ENCODE measurements around the gene LENG8.

LENG8 gene

GRCh38 chr19:54456423-54457373, 7.7 kb downstream of the LENG8 start:
- no peak overlapping the region for H2BK120ac ChIP-seq (ENCODE audit: low read depth, low read length)
- H3K79me1 ChIP-seq (ENCODE audit: low read depth, low read length): peaks cover 31% of the 10 kb centered on the region
- no peak overlapping the region for H3K27ac ChIP-seq (replicated peaks; ENCODE audit: low read length)
- H3K14ac ChIP-seq (ENCODE audit: low read length): no peak overlapping the region
- WGBS, 2 donors (ENCODE audit: extremely low coverage in 2 of 2, insufficient read length in 2 of 2, insufficient replicate concordance in 1 of 2): no CpG with 5 or more reads among the region's 51 CpGs
- no peak overlapping the region for H4K91ac ChIP-seq (ENCODE audit: low read depth, low read length, poor library complexity)
- peak overlapping the region; percentile 95 for H3K23ac ChIP-seq (ENCODE audit: low read depth, low read length, poor library complexity)
- no peak overlapping the region for H2AK5ac ChIP-seq (ENCODE audit: low read depth, low read length)
- H4K8ac ChIP-seq (ENCODE audit: low read depth, low read length): no peak overlapping the region
- no peak overlapping the region for H3K4ac ChIP-seq (ENCODE audit: low read length)
- H3K4me1 ChIP-seq (ENCODE audit: control insufficient read depth in 2 of 2, insufficient read depth in 1 of 2, low read depth in 1 of 2, low read length in 2 of 2): no peaks in the 10 kb centered on the region
- peak overlapping the region; percentile 39 for H2BK5ac ChIP-seq (ENCODE audit: low read length)
- peaks cover 85 to 96% of the 10 kb centered on the region in 2 donors for H3K36me3 ChIP-seq (replicated peaks in 1 of 2; ENCODE audit: control insufficient read depth in 2 of 2, insufficient read depth in 2 of 2, low read length in 2 of 2)
- H3K9me3 ChIP-seq (replicated peaks in 1 of 2; ENCODE audit: control insufficient read depth in 2 of 2, insufficient read depth in 1 of 2, low read depth in 1 of 2, low read length in 2 of 2): no peaks in the 10 kb centered on the region
- no peak overlapping the region for H3K4me3 ChIP-seq (ENCODE audit: low read length in 2 of 2)
- no peak overlapping the region for H2BK15ac ChIP-seq (ENCODE audit: low read length)
- no peak overlapping the region for H3K9ac ChIP-seq (ENCODE audit: low read depth, low read length, poor library complexity)
- no peak overlapping the region for H3K4me2 ChIP-seq (ENCODE audit: insufficient read depth, low read length, poor library complexity, severe bottlenecking)
- H3K27me3 ChIP-seq (ENCODE audit: control insufficient read depth in 3 of 3, insufficient read depth in 3 of 3, low read depth in 1 of 3, low read length in 3 of 3): no peaks in the 10 kb centered on the region
- DNase-seq (ENCODE audit: low spot score): no peak
- H2AFZ ChIP-seq (ENCODE audit: low read length): no peak overlapping the region
- peak overlapping the region; percentile 41 for H2BK12ac ChIP-seq (ENCODE audit: low read length)
- H3K18ac ChIP-seq (ENCODE audit: low read length): no peak overlapping the region

DNA sequence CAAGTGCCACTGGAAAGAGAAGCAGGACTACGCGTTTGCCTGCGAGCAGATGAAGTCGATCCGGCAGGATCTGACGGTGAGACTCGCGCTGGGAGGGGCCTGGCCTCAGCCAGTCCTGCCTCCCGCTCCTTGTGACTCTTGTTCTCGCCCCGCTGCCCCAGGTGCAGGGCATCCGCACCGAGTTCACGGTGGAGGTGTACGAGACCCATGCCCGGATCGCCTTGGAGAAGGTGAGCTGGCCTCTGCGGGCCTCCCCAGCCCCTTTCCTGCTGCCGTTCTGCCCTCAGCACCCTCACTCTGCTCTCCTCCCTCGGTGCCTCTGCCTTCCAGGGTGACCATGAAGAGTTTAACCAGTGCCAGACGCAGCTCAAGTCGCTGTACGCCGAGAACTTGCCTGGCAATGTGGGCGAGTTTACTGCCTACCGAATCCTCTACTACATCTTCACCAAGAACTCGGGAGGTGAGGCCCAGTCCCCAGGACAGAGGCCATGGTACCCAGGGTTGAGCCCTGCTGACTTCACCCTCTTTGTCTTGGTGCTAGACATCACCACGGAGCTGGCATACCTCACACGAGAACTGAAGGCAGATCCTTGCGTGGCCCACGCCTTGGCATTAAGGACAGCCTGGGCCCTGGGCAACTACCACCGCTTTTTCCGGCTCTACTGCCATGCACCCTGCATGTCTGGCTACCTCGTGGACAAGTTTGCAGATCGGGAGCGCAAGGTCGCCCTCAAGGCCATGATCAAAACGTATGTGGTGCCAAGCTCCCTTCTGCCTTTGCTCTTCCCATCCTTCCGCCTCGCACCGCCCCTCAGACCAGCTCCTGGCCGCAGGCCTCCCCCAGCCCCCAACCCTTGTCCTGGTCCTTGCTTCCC, 9.0 kb downstream of the LENG8 start:
- Histone ChIP-seq H3K9ac (ENCODE audit: low read depth, low read length, poor library complexity) (no peak overlapping the region), H3K4ac (ENCODE audit: low read length) (no peak overlapping the region), H3K23ac (ENCODE audit: low read depth, low read length, poor library complexity) (no peak overlapping the region), H3K9me3 (replicated peaks in 1 of 2; ENCODE audit: control insufficient read depth in 2 of 2, insufficient read depth in 1 of 2, low read depth in 1 of 2, low read length in 2 of 2) (no peaks in the 10 kb centered on the region), H2BK15ac (ENCODE audit: low read length) (no peak overlapping the region), H2BK12ac (ENCODE audit: low read length) (no peak overlapping the region), H3K4me1 (ENCODE audit: control insufficient read depth in 2 of 2, insufficient read depth in 1 of 2, low read depth in 1 of 2, low read length in 2 of 2) (no peaks in the 10 kb centered on the region), H3K36me3 (replicated peaks in 1 of 2; ENCODE audit: control insufficient read depth in 2 of 2, insufficient read depth in 2 of 2, low read length in 2 of 2) (peaks cover 77 to 91% of the 10 kb centered on the region in 2 donors), H2AFZ (ENCODE audit: low read length) (no peak overlapping the region), H3K79me1 (ENCODE audit: low read depth, low read length) (peaks cover 19% of the 10 kb centered on the region), H3K4me2 (ENCODE audit: insufficient read depth, low read length, poor library complexity, severe bottlenecking) (no peak overlapping the region), H3K18ac (ENCODE audit: low read length) (no peak overlapping the region), H3K27ac (replicated peaks; ENCODE audit: low read length) (no peak overlapping the region), H3K14ac (ENCODE audit: low read length) (no peak overlapping the region), H2BK120ac (ENCODE audit: low read depth, low read length) (no peak overlapping the region), H2BK5ac (ENCODE audit: low read length) (no peak overlapping the region), H3K27me3 (ENCODE audit: control insufficient read depth in 3 of 3, insufficient read depth in 3 of 3, low read depth in 1 of 3, low read length in 3 of 3) (no peaks in the 10 kb centered on the region), H3K4me3 (ENCODE audit: low read length in 2 of 2) (peak overlapping the region in 1 of 2 donors; percentile 5), H2AK5ac (ENCODE audit: low read depth, low read length) (no peak overlapping the region), H4K8ac (ENCODE audit: low read depth, low read length) (no peak overlapping the region), H4K91ac (ENCODE audit: low read depth, low read length, poor library complexity) (no peak overlapping the region)
- no CpG with 5 or more reads among the region's 42 CpGs for WGBS, 2 donors (ENCODE audit: extremely low coverage in 2 of 2, insufficient read length in 2 of 2, insufficient replicate concordance in 1 of 2)
- DNase-seq (ENCODE audit: low spot score): no peak

DNA sequence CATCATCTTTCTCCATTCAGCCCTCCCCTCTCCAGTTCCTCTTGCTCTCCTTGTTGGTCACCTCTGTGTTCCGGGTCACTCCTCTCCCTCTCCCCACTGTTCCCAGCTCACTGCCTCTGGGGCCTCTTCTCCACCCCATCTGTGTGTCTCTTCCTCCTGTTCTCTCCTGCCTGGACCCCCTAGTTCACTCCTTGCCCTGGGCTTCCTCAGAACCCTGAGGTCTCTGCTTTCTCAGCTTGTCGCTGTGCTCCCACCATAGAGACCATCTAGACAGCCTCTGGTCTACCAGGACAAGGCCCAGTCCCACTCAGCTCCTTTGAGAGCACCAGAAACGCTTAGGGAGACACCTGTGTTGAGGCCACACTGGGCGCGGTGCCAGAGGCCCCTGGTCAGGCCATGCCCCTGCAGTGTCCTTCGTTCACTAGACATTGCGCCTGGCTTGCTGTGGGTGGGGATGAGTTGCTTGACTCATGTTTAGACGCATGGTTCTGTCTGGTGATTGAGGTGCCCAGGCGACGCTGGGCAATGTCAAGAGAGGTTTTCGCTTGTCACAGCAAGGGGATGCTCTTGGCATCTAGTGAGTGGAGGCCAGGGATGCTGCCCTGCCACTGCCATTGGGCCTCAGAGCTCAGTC, 9.8 kb downstream of the LENG8 start:
- Histone ChIP-seq H3K4ac (ENCODE audit: low read length) (no peak overlapping the region), H3K79me1 (ENCODE audit: low read depth, low read length) (peaks cover 18% of the 10 kb centered on the region), H3K27me3 (ENCODE audit: control insufficient read depth in 3 of 3, insufficient read depth in 3 of 3, low read depth in 1 of 3, low read length in 3 of 3) (no peaks in the 10 kb centered on the region), H3K9me3 (replicated peaks in 1 of 2; ENCODE audit: control insufficient read depth in 2 of 2, insufficient read depth in 1 of 2, low read depth in 1 of 2, low read length in 2 of 2) (no peaks in the 10 kb centered on the region), H3K4me3 (ENCODE audit: low read length in 2 of 2) (no peak overlapping the region), H2BK15ac (ENCODE audit: low read length) (no peak overlapping the region), H2AFZ (ENCODE audit: low read length) (no peak overlapping the region), H2BK5ac (ENCODE audit: low read length) (no peak overlapping the region), H3K18ac (ENCODE audit: low read length) (no peak overlapping the region), H2BK12ac (ENCODE audit: low read length) (no peak overlapping the region), H2AK5ac (ENCODE audit: low read depth, low read length) (no peak overlapping the region), H3K36me3 (replicated peaks in 1 of 2; ENCODE audit: control insufficient read depth in 2 of 2, insufficient read depth in 2 of 2, low read length in 2 of 2) (peaks cover 69 to 83% of the 10 kb centered on the region in 2 donors), H3K23ac (ENCODE audit: low read depth, low read length, poor library complexity) (no peak overlapping the region), H4K8ac (ENCODE audit: low read depth, low read length) (no peak overlapping the region), H3K4me1 (ENCODE audit: control insufficient read depth in 2 of 2, insufficient read depth in 1 of 2, low read depth in 1 of 2, low read length in 2 of 2) (no peaks in the 10 kb centered on the region), H4K91ac (ENCODE audit: low read depth, low read length, poor library complexity) (no peak overlapping the region), H2BK120ac (ENCODE audit: low read depth, low read length) (no peak overlapping the region), H3K27ac (replicated peaks; ENCODE audit: low read length) (no peak overlapping the region), H3K4me2 (ENCODE audit: insufficient read depth, low read length, poor library complexity, severe bottlenecking) (no peak overlapping the region), H3K14ac (ENCODE audit: low read length) (no peak overlapping the region), H3K9ac (ENCODE audit: low read depth, low read length, poor library complexity) (no peak overlapping the region)
- DNase-seq (ENCODE audit: low spot score): no peak
- no CpG with 5 or more reads among the region's 11 CpGs for WGBS, 2 donors (ENCODE audit: extremely low coverage in 2 of 2, insufficient read length in 2 of 2, insufficient replicate concordance in 1 of 2)
